ENCODE measurements around the gene AIG1. TPM values are rescaled to one million over a fixed set of nuclear protein-coding genes. Genes with fewer than 3 reads are reported as not detected.

AIG1 gene
- total and polyA plus RNA-seq, 2 of the 13 experiments (the other 11 are each of a cell fraction or from before 2014, with no cell fraction given) = 115 to 197 TPM

GRCh38 chr6:143337201-143337949 is 276.7 kb downstream of the AIG1 start (continued):
- TF ChIP-seq, protein P1, sequence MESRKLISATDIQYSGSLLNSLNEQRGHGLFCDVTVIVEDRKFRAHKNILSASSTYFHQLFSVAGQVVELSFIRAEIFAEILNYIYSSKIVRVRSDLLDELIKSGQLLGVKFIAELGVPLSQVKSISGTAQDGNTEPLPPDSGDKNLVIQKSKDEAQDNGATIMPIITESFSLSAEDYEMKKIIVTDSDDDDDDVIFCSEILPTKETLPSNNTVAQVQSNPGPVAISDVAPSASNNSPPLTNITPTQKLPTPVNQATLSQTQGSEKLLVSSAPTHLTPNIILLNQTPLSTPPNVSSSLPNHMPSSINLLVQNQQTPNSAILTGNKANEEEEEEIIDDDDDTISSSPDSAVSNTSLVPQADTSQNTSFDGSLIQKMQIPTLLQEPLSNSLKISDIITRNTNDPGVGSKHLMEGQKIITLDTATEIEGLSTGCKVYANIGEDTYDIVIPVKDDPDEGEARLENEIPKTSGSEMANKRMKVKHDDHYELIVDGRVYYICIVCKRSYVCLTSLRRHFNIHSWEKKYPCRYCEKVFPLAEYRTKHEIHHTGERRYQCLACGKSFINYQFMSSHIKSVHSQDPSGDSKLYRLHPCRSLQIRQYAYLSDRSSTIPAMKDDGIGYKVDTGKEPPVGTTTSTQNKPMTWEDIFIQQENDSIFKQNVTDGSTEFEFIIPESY (CRISPR knock-in tag; IDR thresholded peaks at IDR 0.05) = peak; percentile 97
- TF ChIP-seq RAD21 (CRISPR knock-in tag; IDR thresholded peaks at IDR 0.05) = peak; percentile 53
- TF ChIP-seq MXI1 (IDR thresholded peaks at IDR 0.05; ENCODE audit: borderline replicate concordance, low read depth, low read length) = no peak
- TF ChIP-seq HDAC1 (CRISPR knock-in tag; IDR thresholded peaks at IDR 0.05) = no peak
- TF ChIP-seq RARG (CRISPR knock-in tag; IDR thresholded peaks at IDR 0.05; ENCODE audit: low read depth) = no peak
- no peak for TF ChIP-seq ZSCAN31 (CRISPR knock-in tag; IDR thresholded peaks at IDR 0.05; ENCODE audit: low read depth)
- TF ChIP-seq TFAP4 (IDR thresholded peaks at IDR 0.05; ENCODE audit: borderline replicate concordance, low read depth) = no peak
- no peak for TF ChIP-seq JARID2 (CRISPR knock-in tag; IDR thresholded peaks at IDR 0.05; ENCODE audit: insufficient replicate concordance)
- TF ChIP-seq STAG1 (CRISPR knock-in tag; IDR thresholded peaks at IDR 0.05) = peak; percentile 72
- TF ChIP-seq, protein P2, sequence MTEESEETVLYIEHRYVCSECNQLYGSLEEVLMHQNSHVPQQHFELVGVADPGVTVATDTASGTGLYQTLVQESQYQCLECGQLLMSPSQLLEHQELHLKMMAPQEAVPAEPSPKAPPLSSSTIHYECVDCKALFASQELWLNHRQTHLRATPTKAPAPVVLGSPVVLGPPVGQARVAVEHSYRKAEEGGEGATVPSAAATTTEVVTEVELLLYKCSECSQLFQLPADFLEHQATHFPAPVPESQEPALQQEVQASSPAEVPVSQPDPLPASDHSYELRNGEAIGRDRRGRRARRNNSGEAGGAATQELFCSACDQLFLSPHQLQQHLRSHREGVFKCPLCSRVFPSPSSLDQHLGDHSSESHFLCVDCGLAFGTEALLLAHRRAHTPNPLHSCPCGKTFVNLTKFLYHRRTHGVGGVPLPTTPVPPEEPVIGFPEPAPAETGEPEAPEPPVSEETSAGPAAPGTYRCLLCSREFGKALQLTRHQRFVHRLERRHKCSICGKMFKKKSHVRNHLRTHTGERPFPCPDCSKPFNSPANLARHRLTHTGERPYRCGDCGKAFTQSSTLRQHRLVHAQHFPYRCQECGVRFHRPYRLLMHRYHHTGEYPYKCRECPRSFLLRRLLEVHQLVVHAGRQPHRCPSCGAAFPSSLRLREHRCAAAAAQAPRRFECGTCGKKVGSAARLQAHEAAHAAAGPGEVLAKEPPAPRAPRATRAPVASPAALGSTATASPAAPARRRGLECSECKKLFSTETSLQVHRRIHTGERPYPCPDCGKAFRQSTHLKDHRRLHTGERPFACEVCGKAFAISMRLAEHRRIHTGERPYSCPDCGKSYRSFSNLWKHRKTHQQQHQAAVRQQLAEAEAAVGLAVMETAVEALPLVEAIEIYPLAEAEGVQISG (CRISPR knock-in tag; IDR thresholded peaks at IDR 0.05) = peak; percentile 59
- no peak for TF ChIP-seq ZNF780A (CRISPR knock-in tag; IDR thresholded peaks at IDR 0.05)
- TF ChIP-seq, protein P3, sequence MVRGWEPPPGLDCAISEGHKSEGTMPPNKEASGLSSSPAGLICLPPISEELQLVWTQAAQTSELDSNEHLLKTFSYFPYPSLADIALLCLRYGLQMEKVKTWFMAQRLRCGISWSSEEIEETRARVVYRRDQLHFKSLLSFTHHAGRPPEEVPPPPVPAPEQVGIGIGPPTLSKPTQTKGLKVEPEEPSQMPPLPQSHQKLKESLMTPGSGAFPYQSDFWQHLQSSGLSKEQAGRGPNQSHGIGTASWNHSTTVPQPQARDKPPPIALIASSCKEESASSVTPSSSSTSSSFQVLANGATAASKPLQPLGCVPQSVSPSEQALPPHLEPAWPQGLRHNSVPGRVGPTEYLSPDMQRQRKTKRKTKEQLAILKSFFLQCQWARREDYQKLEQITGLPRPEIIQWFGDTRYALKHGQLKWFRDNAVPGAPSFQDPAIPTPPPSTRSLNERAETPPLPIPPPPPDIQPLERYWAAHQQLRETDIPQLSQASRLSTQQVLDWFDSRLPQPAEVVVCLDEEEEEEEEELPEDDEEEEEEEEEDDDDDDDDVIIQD (CRISPR knock-in tag; IDR thresholded peaks at IDR 0.05; ENCODE audit: low read depth) = no peak
- peak; percentile 87 for TF ChIP-seq ZMYM4 (CRISPR knock-in tag; IDR thresholded peaks at IDR 0.05)
- no peak for TF ChIP-seq POLR2A (IDR thresholded peaks at IDR 0.05; ENCODE audit: insufficient read depth in 1 of 2, low read depth in 2 of 2, low read length in 2 of 2)
- no peak for TF ChIP-seq TMF1 (CRISPR knock-in tag; IDR thresholded peaks at IDR 0.05; ENCODE audit: low read depth)
- TF ChIP-seq SNAPC5 (CRISPR knock-in tag; IDR thresholded peaks at IDR 0.05; ENCODE audit: borderline replicate concordance) = no peak
- no peak for TF ChIP-seq CHCHD3 (CRISPR knock-in tag; IDR thresholded peaks at IDR 0.05)
- TF ChIP-seq, protein P4, sequence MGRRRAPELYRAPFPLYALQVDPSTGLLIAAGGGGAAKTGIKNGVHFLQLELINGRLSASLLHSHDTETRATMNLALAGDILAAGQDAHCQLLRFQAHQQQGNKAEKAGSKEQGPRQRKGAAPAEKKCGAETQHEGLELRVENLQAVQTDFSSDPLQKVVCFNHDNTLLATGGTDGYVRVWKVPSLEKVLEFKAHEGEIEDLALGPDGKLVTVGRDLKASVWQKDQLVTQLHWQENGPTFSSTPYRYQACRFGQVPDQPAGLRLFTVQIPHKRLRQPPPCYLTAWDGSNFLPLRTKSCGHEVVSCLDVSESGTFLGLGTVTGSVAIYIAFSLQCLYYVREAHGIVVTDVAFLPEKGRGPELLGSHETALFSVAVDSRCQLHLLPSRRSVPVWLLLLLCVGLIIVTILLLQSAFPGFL (CRISPR knock-in tag; IDR thresholded peaks at IDR 0.05) = no peak
- TF ChIP-seq TFE3 (CRISPR knock-in tag; IDR thresholded peaks at IDR 0.05) = no peak

Data from HepG2 (cell line).